ENCODE data around the gene DUSP8. TPM values are rescaled to one million over a fixed set of nuclear protein-coding genes. Genes with fewer than 3 reads are reported as not detected.

The DUSP8 gene
- 0.88 to 1.6 TPM (median 1.0 TPM) in 5 replicates for total RNA-seq (2022; extraction: Qiagen RNA extraction; ENCODE audit: low read depth)

GRCh38 chr11:1572197-1573076 lies at the start of gene DUSP8:
DUSP8 (minus strand) TSS chr11:1572271; CDS start chr11:1565826, 6,445 bp downstream.

GRCh38 chr11:1608363-1608762 lies 36.3 kb upstream of the DUSP8 start, which contains the start of gene KRTAP5-3:
KRTAP5-3 (minus strand) TSS chr11:1608463; CDS start chr11:1608385, 78 bp downstream.

GRCh38 chr11:1597994-1598380 lies 25.9 kb upstream of the DUSP8 start, which contains the start of gene KRTAP5-2:
KRTAP5-2 (minus strand) TSS chr11:1598294; CDS start chr11:1598250, 44 bp downstream.

GRCh38 chr11:1584661-1585370 lies 12.7 kb upstream of the DUSP8 start, which contains the start of gene KRTAP5-1:
KRTAP5-1 (minus strand) TSS chr11:1585283; CDS start chr11:1585249, 34 bp downstream.

Other genes starting within 250 kb of the DUSP8 start
- 6.5 to 7.9 TPM (median 6.9 TPM) in 5 replicates for gene BRSK2, start 182.3 kb downstream of the DUSP8 start, total RNA-seq (2022; extraction: Qiagen RNA extraction; ENCODE audit: low read depth)
- gene MOB2, start 85.5 kb downstream of the DUSP8 start, total RNA-seq (2022; extraction: Qiagen RNA extraction; ENCODE audit: low read depth), result 38.3 to 49.7 TPM (median 44.4 TPM) in 5 replicates
- not detected in 5 replicates for gene KRTAP5-1, start 13.0 kb upstream of the DUSP8 start, total RNA-seq (2022; extraction: Qiagen RNA extraction; ENCODE audit: low read depth)
- gene KRTAP5-2, start 26.0 kb upstream of the DUSP8 start, total RNA-seq (2022; extraction: Qiagen RNA extraction; ENCODE audit: low read depth), result not detected in 5 replicates
- not detected in 5 replicates for gene KRTAP5-3, start 36.2 kb upstream of the DUSP8 start, total RNA-seq (2022; extraction: Qiagen RNA extraction; ENCODE audit: low read depth)
- gene KRTAP5-4, start 49.9 kb upstream of the DUSP8 start, total RNA-seq (2022; extraction: Qiagen RNA extraction; ENCODE audit: low read depth), result not detected in 5 replicates
- not detected in 5 replicates for gene KRTAP5-5, start 57.5 kb upstream of the DUSP8 start, total RNA-seq (2022; extraction: Qiagen RNA extraction; ENCODE audit: low read depth)
- not detected in 5 replicates for gene KRTAP5-6, start 124.9 kb upstream of the DUSP8 start, total RNA-seq (2022; extraction: Qiagen RNA extraction; ENCODE audit: low read depth)
- 0.71 to 1.6 TPM (median 0.99 TPM) in 5 replicates for gene IFITM10, start 178.3 kb upstream of the DUSP8 start, total RNA-seq (2022; extraction: Qiagen RNA extraction; ENCODE audit: low read depth)
- gene CTSD, start 191.7 kb upstream of the DUSP8 start, total RNA-seq (2022; extraction: Qiagen RNA extraction; ENCODE audit: low read depth), result 251 to 557 TPM (median 487 TPM) in 5 replicates